DOHH2 (cell line): ENCODE results near the gene NCOA4.
"Not testable (repeated sequence)": the region's sequence is repeated elsewhere in the genome, so short reads cannot be mapped to it uniquely, and the experiment has no call there.

ENCODE experiments used
- H3F3A ChIP-seq: fragments of 200-600 bp; sonication (generic), shearing (Covaris generic); 2 replicates; pipeline ENCODE4 v1.6.0; 2016; ENCODE audit warnings: antibody characterized with exemption, mild to moderate bottlenecking; ENCODE audit not compliant: control insufficient read depth, insufficient read depth
- H3K27ac ChIP-seq: fragments of 200-600 bp; sonication (generic); 2 replicates; pipeline ENCODE4 v1.5.1; 2014; ENCODE audit warnings: low read depth, mild to moderate bottlenecking, low read length, moderate library complexity
- H3K27me3 ChIP-seq: fragments of 200-600 bp; sonication (generic); 2 replicates; pipeline ENCODE4 v1.6.1; 2014; ENCODE audit warnings: mild to moderate bottlenecking, low read length, mixed read lengths; ENCODE audit not compliant: control insufficient read depth
- H3K36me3 ChIP-seq: fragments of 200-600 bp; sonication (generic); 2 replicates; pipeline ENCODE4 v1.6.1; 2014; ENCODE audit warnings: mild to moderate bottlenecking, low read length, moderate library complexity, mixed read lengths; ENCODE audit not compliant: control insufficient read depth
- H3K4me1 ChIP-seq: fragments of 200-600 bp; sonication (generic); 2 replicates; pipeline ENCODE4 v1.6.1; 2014; ENCODE audit warnings: mild to moderate bottlenecking, low read length, mixed read lengths; ENCODE audit not compliant: control insufficient read depth
- H3K4me2 ChIP-seq: fragments of 200-600 bp; sonication (generic); 2 replicates; pipeline ENCODE4 v1.6.0; 2014; ENCODE audit warnings: mild to moderate bottlenecking, low read length, moderate library complexity
- H3K4me3 ChIP-seq: fragments of 200-600 bp; sonication (generic); 2 replicates; pipeline ENCODE4 v1.5.1; 2014; ENCODE audit warnings: mild to moderate bottlenecking, low read length, mixed read lengths
- H3K79me2 ChIP-seq: fragments of 200-600 bp; sonication (generic); 2 replicates; pipeline ENCODE4 v1.6.1; 2014; ENCODE audit warnings: mild to moderate bottlenecking, low read length, mixed read lengths; ENCODE audit not compliant: control insufficient read depth
- H3K9me2 ChIP-seq: fragments of 200-600 bp; sonication (generic); replicated peaks from 2 replicates; pipeline ENCODE4 v1.6.1; 2014; ENCODE audit warnings: mild to moderate bottlenecking, low read length, mixed read lengths; ENCODE audit not compliant: control insufficient read depth
- H3K9me3 ChIP-seq: fragments of 200-600 bp; sonication (generic); 2 replicates; pipeline ENCODE4 v1.6.1; 2014; ENCODE audit warnings: antibody characterized with exemption, low read length, mixed read lengths; ENCODE audit not compliant: control insufficient read depth, insufficient read depth
- H4K20me1 ChIP-seq: fragments of 200-600 bp; sonication (generic); 2 replicates; pipeline ENCODE4 v1.6.0; 2014; ENCODE audit warnings: low read depth, mild to moderate bottlenecking, antibody characterized with exemption, low read length, moderate library complexity; ENCODE audit not compliant: control insufficient read depth, insufficient read depth
- CTCF ChIP-seq: fragments of 200-600 bp; sonication (generic); IDR thresholded peaks from one replicate; pipeline ENCODE4 v1.5.1; 2014; ENCODE audit warnings: antibody characterized with exemption, mild to moderate bottlenecking, low read depth, low read length; ENCODE audit not compliant: poor library complexity, severe bottlenecking
- EZH2phosphoT487 ChIP-seq: fragments of 200-600 bp; sonication (generic); IDR thresholded peaks from 2 replicates; pipeline ENCODE4 v1.6.1; 2017; ENCODE audit warnings: borderline replicate concordance, mild to moderate bottlenecking, antibody characterized with exemption, low read length, moderate library complexity, mixed read lengths

Gene NCOA4

GRCh38 chr10:46000538-46000937 is 29.9 kb downstream of the NCOA4 start:
- Histone ChIP-seq H3K4me2 (no peak overlapping the region), H3K9me3 (no peaks in the 10 kb centered on the region), H3K36me3 (peaks cover 78% of the 10 kb centered on the region), H3K79me2 (peaks cover 3% of the 10 kb centered on the region), H3K4me1 (no peaks in the 10 kb centered on the region), H3F3A (peaks cover 10% of the 10 kb centered on the region; the same call in 1 of the 2 replicates), H3K27me3 (no peaks in the 10 kb centered on the region), H4K20me1 (no peaks in the 10 kb centered on the region), H3K9me2 (no peaks in the 10 kb centered on the region), H3K27ac (no peak overlapping the region), H3K4me3 (no peak overlapping the region)
- TF ChIP-seq CTCF (no peak), EZH2phosphoT487 (no peak)

- not testable (repeated sequence) for H3K4me2 ChIP-seq, H3K4me3 ChIP-seq, H3K9me3 ChIP-seq
Measured at GRCh38 chr10:45999955-46000354, 30.5 kb downstream of the NCOA4 start.

GRCh38 chr10:45997994-45998763 is 32.2 kb downstream of the NCOA4 start:
- Histone ChIP-seq H3K36me3 (peaks cover 61% of the 10 kb centered on the region), H3K4me2 (no peak overlapping the region), H3K4me1 (no peaks in the 10 kb centered on the region), H3K4me3 (no peak overlapping the region), H4K20me1 (no peaks in the 10 kb centered on the region), H3K9me3 (no peaks in the 10 kb centered on the region), H3K27ac (no peak overlapping the region), H3K27me3 (no peaks in the 10 kb centered on the region), H3K79me2 (peaks cover 3% of the 10 kb centered on the region), H3F3A (0 out of 2 replicates have a peak, but pooled peaks cover 3% of the 10 kb centered on the region), H3K9me2 (no peaks in the 10 kb centered on the region)
- TF ChIP-seq EZH2phosphoT487 (no peak), CTCF (no peak)

More at GRCh38 chr10:45999955-46000354, 30.5 kb downstream of the NCOA4 start:
- not testable (repeated sequence) for H4K20me1 ChIP-seq, H3F3A ChIP-seq, H3K9me2 ChIP-seq, H3K27me3 ChIP-seq, H3K4me1 ChIP-seq, H3K27ac ChIP-seq, H3K79me2 ChIP-seq
- peaks cover 73% of the 10 kb centered on the region for H3K36me3 ChIP-seq

GRCh38 chr10:45997557-45997956 is 32.9 kb downstream of the NCOA4 start:
- no peaks in the 10 kb centered on the region for H3K4me1 ChIP-seq

GRCh38 chr10:45985590-45985989 is 44.8 kb downstream of the NCOA4 start:
- H3K9me2 ChIP-seq, H3K27ac ChIP-seq, H4K20me1 ChIP-seq, H3K9me3 ChIP-seq, H3K4me2 ChIP-seq, H3K27me3 ChIP-seq, H3K4me1 ChIP-seq, H3F3A ChIP-seq, H3K4me3 ChIP-seq: not testable (repeated sequence)
- H3K36me3 ChIP-seq, result peaks cover 24% of the 10 kb centered on the region
- peaks cover 25% of the 10 kb centered on the region for H3K79me2 ChIP-seq

More at GRCh38 chr10:45997557-45997956, 32.9 kb downstream of the NCOA4 start:
- no peaks in the 10 kb centered on the region for H3K27me3 ChIP-seq
- H3K9me2 ChIP-seq, result no peaks in the 10 kb centered on the region
- peaks cover 3% of the 10 kb centered on the region for H3K79me2 ChIP-seq
- peaks cover 59% of the 10 kb centered on the region for H3K36me3 ChIP-seq
- TF ChIP-seq CTCF, result no peak
- H4K20me1 ChIP-seq, result no peaks in the 10 kb centered on the region
- 0 out of 2 replicates have a peak, but pooled peaks cover 3% of the 10 kb centered on the region for H3F3A ChIP-seq
- H3K27ac ChIP-seq, result no peak overlapping the region
- no peak overlapping the region for H3K4me3 ChIP-seq
- no peak overlapping the region for H3K4me2 ChIP-seq
- no peaks in the 10 kb centered on the region for H3K9me3 ChIP-seq

GRCh38 chr10:45984473-45984872 is 46.0 kb downstream of the NCOA4 start:
- not testable (repeated sequence) for H3K4me3 ChIP-seq, H4K20me1 ChIP-seq, H3K4me2 ChIP-seq, H3K27ac ChIP-seq, H3K9me3 ChIP-seq, H3F3A ChIP-seq, H3K9me2 ChIP-seq, H3K4me1 ChIP-seq, H3K27me3 ChIP-seq
- Histone ChIP-seq H3K36me3 (peaks cover 24% of the 10 kb centered on the region), H3K79me2 (peaks cover 32% of the 10 kb centered on the region)
